ENCODE results near the gene SPRN. TPM values are rescaled to one million over a fixed set of nuclear protein-coding genes. Genes with fewer than 3 reads are reported as not detected.

Gene SPRN
- total RNA-seq, 1 experiment from 2014 or later: 0.59 TPM

- H3K4me1 Mint-ChIP-seq: no peaks in the 10 kb centered on the region
- H3K27me3 Mint-ChIP-seq (ENCODE audit: low read depth): peaks cover 12% of the 10 kb centered on the region
- peaks cover 58% of the 10 kb centered on the region for H3K36me3 Mint-ChIP-seq
- ATAC-seq: no peak
- peaks cover 77% of the 10 kb centered on the region for H3K9me3 Mint-ChIP-seq
- H3K4me3 Mint-ChIP-seq: no peak overlapping the region
- ChIA-PET CTCF (no interaction called here), POLR2A (no interaction called here)
- no peak for DNase-seq (ENCODE audit: low spot score)
- TF ChIP-seq NFATC4 (CRISPR knock-in tag; IDR thresholded peaks at IDR 0.05) (no peak), ZNF219 (CRISPR knock-in tag; IDR thresholded peaks at IDR 0.05; ENCODE audit: borderline replicate concordance) (no peak), SOX15 (CRISPR knock-in tag; IDR thresholded peaks at IDR 0.05) (no peak)
- TF ChIP-seq, protein P1, sequence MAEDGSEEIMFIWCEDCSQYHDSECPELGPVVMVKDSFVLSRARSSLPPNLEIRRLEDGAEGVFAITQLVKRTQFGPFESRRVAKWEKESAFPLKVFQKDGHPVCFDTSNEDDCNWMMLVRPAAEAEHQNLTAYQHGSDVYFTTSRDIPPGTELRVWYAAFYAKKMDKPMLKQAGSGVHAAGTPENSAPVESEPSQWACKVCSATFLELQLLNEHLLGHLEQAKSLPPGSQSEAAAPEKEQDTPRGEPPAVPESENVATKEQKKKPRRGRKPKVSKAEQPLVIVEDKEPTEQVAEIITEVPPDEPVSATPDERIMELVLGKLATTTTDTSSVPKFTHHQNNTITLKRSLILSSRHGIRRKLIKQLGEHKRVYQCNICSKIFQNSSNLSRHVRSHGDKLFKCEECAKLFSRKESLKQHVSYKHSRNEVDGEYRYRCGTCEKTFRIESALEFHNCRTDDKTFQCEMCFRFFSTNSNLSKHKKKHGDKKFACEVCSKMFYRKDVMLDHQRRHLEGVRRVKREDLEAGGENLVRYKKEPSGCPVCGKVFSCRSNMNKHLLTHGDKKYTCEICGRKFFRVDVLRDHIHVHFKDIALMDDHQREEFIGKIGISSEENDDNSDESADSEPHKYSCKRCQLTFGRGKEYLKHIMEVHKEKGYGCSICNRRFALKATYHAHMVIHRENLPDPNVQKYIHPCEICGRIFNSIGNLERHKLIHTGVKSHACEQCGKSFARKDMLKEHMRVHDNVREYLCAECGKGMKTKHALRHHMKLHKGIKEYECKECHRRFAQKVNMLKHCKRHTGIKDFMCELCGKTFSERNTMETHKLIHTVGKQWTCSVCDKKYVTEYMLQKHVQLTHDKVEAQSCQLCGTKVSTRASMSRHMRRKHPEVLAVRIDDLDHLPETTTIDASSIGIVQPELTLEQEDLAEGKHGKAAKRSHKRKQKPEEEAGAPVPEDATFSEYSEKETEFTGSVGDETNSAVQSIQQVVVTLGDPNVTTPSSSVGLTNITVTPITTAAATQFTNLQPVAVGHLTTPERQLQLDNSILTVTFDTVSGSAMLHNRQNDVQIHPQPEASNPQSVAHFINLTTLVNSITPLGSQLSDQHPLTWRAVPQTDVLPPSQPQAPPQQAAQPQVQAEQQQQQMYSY (CRISPR knock-in tag; IDR thresholded peaks at IDR 0.05): no peak
- TF ChIP-seq, protein P2, sequence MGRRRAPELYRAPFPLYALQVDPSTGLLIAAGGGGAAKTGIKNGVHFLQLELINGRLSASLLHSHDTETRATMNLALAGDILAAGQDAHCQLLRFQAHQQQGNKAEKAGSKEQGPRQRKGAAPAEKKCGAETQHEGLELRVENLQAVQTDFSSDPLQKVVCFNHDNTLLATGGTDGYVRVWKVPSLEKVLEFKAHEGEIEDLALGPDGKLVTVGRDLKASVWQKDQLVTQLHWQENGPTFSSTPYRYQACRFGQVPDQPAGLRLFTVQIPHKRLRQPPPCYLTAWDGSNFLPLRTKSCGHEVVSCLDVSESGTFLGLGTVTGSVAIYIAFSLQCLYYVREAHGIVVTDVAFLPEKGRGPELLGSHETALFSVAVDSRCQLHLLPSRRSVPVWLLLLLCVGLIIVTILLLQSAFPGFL (CRISPR knock-in tag; IDR thresholded peaks at IDR 0.05; ENCODE audit: borderline replicate concordance): no peak
- TF ChIP-seq, protein P3, sequence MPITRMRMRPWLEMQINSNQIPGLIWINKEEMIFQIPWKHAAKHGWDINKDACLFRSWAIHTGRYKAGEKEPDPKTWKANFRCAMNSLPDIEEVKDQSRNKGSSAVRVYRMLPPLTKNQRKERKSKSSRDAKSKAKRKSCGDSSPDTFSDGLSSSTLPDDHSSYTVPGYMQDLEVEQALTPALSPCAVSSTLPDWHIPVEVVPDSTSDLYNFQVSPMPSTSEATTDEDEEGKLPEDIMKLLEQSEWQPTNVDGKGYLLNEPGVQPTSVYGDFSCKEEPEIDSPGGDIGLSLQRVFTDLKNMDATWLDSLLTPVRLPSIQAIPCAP (CRISPR knock-in tag; IDR thresholded peaks at IDR 0.05): no peak
- H3K27ac Mint-ChIP-seq: no peak overlapping the region
Measured at GRCh38 chr10:133451346-133451745, 26.9 kb upstream of the SPRN start.

DNA sequence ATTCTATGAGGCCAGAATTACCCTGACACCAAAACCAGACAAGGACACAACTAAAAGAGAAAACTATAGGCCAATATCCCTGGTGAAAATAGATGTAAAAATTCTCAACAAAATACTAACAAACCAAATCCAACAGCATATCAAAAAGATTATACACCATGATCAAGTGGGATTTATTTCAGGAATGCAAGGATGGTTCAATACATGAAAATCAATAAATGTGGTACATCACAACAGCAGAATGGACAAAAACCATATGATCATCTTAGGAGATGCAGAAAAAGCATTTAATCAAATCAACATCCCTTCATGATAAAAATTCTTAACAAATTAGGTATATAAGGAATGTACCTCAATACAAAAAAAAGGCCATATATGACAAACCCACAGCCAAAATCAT lies 23.7 kb upstream of the SPRN start:
- CTCF ChIA-PET: no interaction called here
- Mint-ChIP-seq H3K9me3 (peaks cover 77% of the 10 kb centered on the region), H3K36me3 (peaks cover 60% of the 10 kb centered on the region), H3K4me1 (no peaks in the 10 kb centered on the region), H3K27ac (no peak overlapping the region), H3K27me3 (ENCODE audit: low read depth) (peaks cover 25% of the 10 kb centered on the region), H3K4me3 (no peak overlapping the region)
- ATAC-seq (no peak), DNase-seq (ENCODE audit: low spot score) (no peak)
- TF ChIP-seq OVOL2 (CRISPR knock-in tag; IDR thresholded peaks at IDR 0.05; ENCODE audit: borderline replicate concordance) (no peak), SP1 (CRISPR knock-in tag; conservative IDR thresholded peaks at IDR 0.05) (no peak), ETV6 (CRISPR knock-in tag; IDR thresholded peaks at IDR 0.05) (no peak), NR1H2 (CRISPR knock-in tag; IDR thresholded peaks at IDR 0.05) (no peak), FOXJ3 (CRISPR knock-in tag; IDR thresholded peaks at IDR 0.05; ENCODE audit: borderline replicate concordance) (no peak), ZNF232 (CRISPR knock-in tag; IDR thresholded peaks at IDR 0.05) (no peak), NR3C1 (CRISPR knock-in tag; conservative IDR thresholded peaks at IDR 0.05; ENCODE audit: low read depth) (no peak), MLX (CRISPR knock-in tag; IDR thresholded peaks at IDR 0.05) (no peak), ZNF317 (CRISPR knock-in tag; IDR thresholded peaks at IDR 0.05; ENCODE audit: borderline replicate concordance, low read depth) (no peak), ESRRA (CRISPR knock-in tag; IDR thresholded peaks at IDR 0.05; ENCODE audit: borderline replicate concordance) (no peak), TEAD1 (CRISPR knock-in tag; IDR thresholded peaks at IDR 0.05) (no peak)
- TF ChIP-seq, protein P4, sequence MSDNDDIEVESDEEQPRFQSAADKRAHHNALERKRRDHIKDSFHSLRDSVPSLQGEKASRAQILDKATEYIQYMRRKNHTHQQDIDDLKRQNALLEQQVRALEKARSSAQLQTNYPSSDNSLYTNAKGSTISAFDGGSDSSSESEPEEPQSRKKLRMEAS (CRISPR knock-in tag; IDR thresholded peaks at IDR 0.05): no peak
- POLR2A ChIA-PET: no interaction called here

DNA sequence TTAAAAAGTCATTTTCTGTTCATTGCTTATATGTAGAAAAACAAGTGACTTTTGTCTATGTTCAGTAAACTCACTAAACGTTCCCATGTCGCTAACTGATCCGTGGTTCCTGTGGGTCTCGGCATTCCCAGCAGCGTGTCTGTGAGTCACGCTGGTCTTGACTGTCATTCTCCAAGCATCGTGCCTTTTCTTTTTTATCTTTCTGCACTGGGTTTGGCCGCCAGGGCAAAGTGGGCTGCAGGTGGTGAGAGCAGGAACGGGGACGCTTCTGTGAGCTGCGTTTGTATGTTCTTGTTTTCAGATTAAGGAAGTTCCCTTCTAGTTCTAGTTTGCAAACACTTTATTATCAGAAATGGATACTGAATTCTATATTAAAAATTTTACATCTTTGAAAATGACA lies 22.6 kb upstream of the SPRN start:
- peaks cover 61% of the 10 kb centered on the region for H3K36me3 Mint-ChIP-seq
- ChIA-PET POLR2A (no interaction called here), CTCF (no interaction called here)
- no peak for DNase-seq (ENCODE audit: low spot score)
- peaks cover 22% of the 10 kb centered on the region for H3K27me3 Mint-ChIP-seq (ENCODE audit: low read depth)
- no peaks in the 10 kb centered on the region for H3K4me1 Mint-ChIP-seq
- H3K27ac Mint-ChIP-seq: no peak overlapping the region
- no peak for ATAC-seq
- no peak overlapping the region for H3K4me3 Mint-ChIP-seq
- peaks cover 75% of the 10 kb centered on the region for H3K9me3 Mint-ChIP-seq
- no peak for TF ChIP-seq TCF7 (CRISPR knock-in tag; IDR thresholded peaks at IDR 0.05; ENCODE audit: low read depth)
- no peak for TF ChIP-seq SMAD3 (CRISPR knock-in tag; IDR thresholded peaks at IDR 0.05; ENCODE audit: borderline replicate concordance)
- TF ChIP-seq, protein P2 (CRISPR knock-in tag; IDR thresholded peaks at IDR 0.05; ENCODE audit: borderline replicate concordance): no peak
- TF ChIP-seq, protein P5, sequence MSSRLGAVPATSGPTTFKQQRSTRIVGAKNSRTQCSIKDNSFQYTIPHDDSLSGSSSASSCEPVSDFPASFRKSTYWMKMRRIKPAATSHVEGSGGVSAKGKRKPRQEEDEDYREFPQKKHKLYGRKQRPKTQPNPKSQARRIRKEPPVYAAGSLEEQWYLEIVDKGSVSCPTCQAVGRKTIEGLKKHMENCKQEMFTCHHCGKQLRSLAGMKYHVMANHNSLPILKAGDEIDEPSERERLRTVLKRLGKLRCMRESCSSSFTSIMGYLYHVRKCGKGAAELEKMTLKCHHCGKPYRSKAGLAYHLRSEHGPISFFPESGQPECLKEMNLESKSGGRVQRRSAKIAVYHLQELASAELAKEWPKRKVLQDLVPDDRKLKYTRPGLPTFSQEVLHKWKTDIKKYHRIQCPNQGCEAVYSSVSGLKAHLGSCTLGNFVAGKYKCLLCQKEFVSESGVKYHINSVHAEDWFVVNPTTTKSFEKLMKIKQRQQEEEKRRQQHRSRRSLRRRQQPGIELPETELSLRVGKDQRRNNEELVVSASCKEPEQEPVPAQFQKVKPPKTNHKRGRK (CRISPR knock-in tag; IDR thresholded peaks at IDR 0.05; ENCODE audit: borderline replicate concordance): no peak
- TF ChIP-seq NFATC4 (CRISPR knock-in tag; IDR thresholded peaks at IDR 0.05): no peak
- TF ChIP-seq ERG (CRISPR knock-in tag; IDR thresholded peaks at IDR 0.05): no peak

Data from WTC11 (cell line).